Right cardiac atrium (tissue), 5 donors: ENCODE measurements around the gene WDR91. TPM values are rescaled to one million over a fixed set of nuclear protein-coding genes. Genes with fewer than 3 reads are reported as not detected.

Experiments used
- ATAC-seq, 2 donors: fragments of 200-7000 bp; cut with Tn5 transposase; one replicate each; pipeline versions ENCODE4 v1.8.0 to v1.9.1; 2020; ENCODE audit warnings: moderate library complexity in 2 of 2, mild to moderate bottlenecking in 1 of 2
- DNase-seq, 3 donors: peaks; one replicate each; pipeline ENCODE4 v3.0.0-alpha.2; 2020
- H3K27ac ChIP-seq: one replicate; pipeline ENCODE4 v1.5.1; 2013; ENCODE audit warnings: mild to moderate bottlenecking, low read length, control low read depth, moderate library complexity
- H3K27me3 ChIP-seq: one replicate; pipeline ENCODE4 v1.6.1; 2013; ENCODE audit not compliant: control insufficient read depth, insufficient read depth
- H3K4me1 ChIP-seq: one replicate; pipeline ENCODE4 v1.6.1; 2013; ENCODE audit warnings: low read length; ENCODE audit not compliant: control insufficient read depth, insufficient read depth
- H3K4me3 ChIP-seq: one replicate; pipeline ENCODE4 v1.5.1; 2013; ENCODE audit warnings: low read length, control low read depth
- H3K9me3 ChIP-seq: one replicate; pipeline ENCODE4 v1.6.1; 2013; ENCODE audit warnings: low read length; ENCODE audit not compliant: control insufficient read depth
- WGBS: extraction: QIAGEN DNeasy Blood & Tissue Kit; methylation state at CpG from one replicate; pipeline ENCODE4 v1.1.7; 2013; 5-methylcytosine and 5-hydroxymethylcytosine counted together
- intact Hi-C, 4 donors: fragments of 100-400 bp; cut with DNase I; formaldehyde crosslinking; loops; one replicate each; pipeline versions ENCODE4 v1.11.0 to v1.14.0; 2022 to 2023
- polyA plus RNA-seq: library from polyadenylated mRNA; stranded (reverse); fragments of 200-250 nt; gene quantifications from one replicate; pipeline ENCODE4 v1.2.3, GENCODE V29; 2013
- total RNA-seq, 4 donors: library from RNA; stranded (reverse); fragmentation: NEBNext Ultra II Directional; extraction: Animal tissue kit (Norgen Biotek cat#: 25700); gene quantifications; one replicate each; pipeline ENCODE4 v1.2.1, GENCODE V29; 2021
- donor health status: healthy with polysubstance abuse.
- donor health status: DM: no; HTN: yes; CAD: no.
- donor health status: DM: no; HTN: no; CAD: no.
- donor health status: DM: no; HTN: yes; CAD: no; lungs with severe emphysema.
- donor health status: DM: yes; HTN: yes; CAD: no.

WDR91 gene
- total and polyA plus RNA-seq, 5 donors = 4.0 to 11.1 (median 8.7) TPM

- Histone ChIP-seq H3K4me3 (no peak overlapping the region), H3K27ac (peak overlapping the region; percentile 14), H3K4me1 (peaks cover 27% of the 10 kb centered on the region), H3K27me3 (no peaks in the 10 kb centered on the region), H3K9me3 (no peaks in the 10 kb centered on the region)
- WGBS = 47% methylated on average over 6 of the region's 6 CpGs
- peak in 1 of 3 donors; percentile 63 for DNase-seq
- peak; percentile 59 to 76 for ATAC-seq
- intact Hi-C loops = no loop called here
Observed at GRCh38 chr7:135158874-135159273, 52.5 kb downstream of the WDR91 start.

GRCh38 chr7:135158141-135158655 is 53.1 kb downstream of the WDR91 start:
- DNase-seq (no peak), ATAC-seq (peak in 1 of 2 donors; percentile 5)
- peaks cover 27% of the 10 kb centered on the region for H3K4me1 ChIP-seq
- no peaks in the 10 kb centered on the region for H3K27me3 ChIP-seq
- no peak overlapping the region for H3K4me3 ChIP-seq
- intact Hi-C loops = no loop called here
- no peaks in the 10 kb centered on the region for H3K9me3 ChIP-seq
- 96% methylated on average over 1 of the region's 1 CpG for WGBS
- H3K27ac ChIP-seq = peak overlapping the region; percentile 14

- H3K4me3 ChIP-seq = no peak overlapping the region
- intact Hi-C loops = no loop called here
- no peaks in the 10 kb centered on the region for H3K9me3 ChIP-seq
- no peak for DNase-seq
- no peak overlapping the region for H3K27ac ChIP-seq
- 88% methylated on average over 1 of the region's 1 CpG for WGBS
- H3K4me1 ChIP-seq = peaks cover 26% of the 10 kb centered on the region
- no peak for ATAC-seq
- no peaks in the 10 kb centered on the region for H3K27me3 ChIP-seq
Observed at GRCh38 chr7:135156290-135156689, 55.0 kb downstream of the WDR91 start.

GRCh38 chr7:135154734-135155133 is 56.6 kb downstream of the WDR91 start:
- Histone ChIP-seq H3K27ac (no peak overlapping the region), H3K27me3 (no peaks in the 10 kb centered on the region), H3K4me1 (peaks cover 23% of the 10 kb centered on the region), H3K9me3 (no peaks in the 10 kb centered on the region), H3K4me3 (no peak overlapping the region)
- intact Hi-C loops = no loop called here
- WGBS = 94% methylated on average over 1 of the region's 1 CpG
- no peak for DNase-seq
- ATAC-seq = no peak

GRCh38 chr7:135152442-135152841 is 58.9 kb downstream of the WDR91 start:
- WGBS = 45% methylated on average over 1 of the region's 1 CpG
- DNase-seq (no peak), ATAC-seq (no peak)
- Histone ChIP-seq H3K27ac (no peak overlapping the region), H3K4me3 (no peak overlapping the region), H3K27me3 (no peaks in the 10 kb centered on the region), H3K4me1 (peaks cover 8% of the 10 kb centered on the region), H3K9me3 (no peaks in the 10 kb centered on the region)
- intact Hi-C loops = no loop called here

GRCh38 chr7:135151533-135151932 is 59.8 kb downstream of the WDR91 start:
- ATAC-seq (peak; percentile 11 to 28), DNase-seq (no peak)
- Histone ChIP-seq H3K9me3 (no peaks in the 10 kb centered on the region), H3K4me3 (no peak overlapping the region), H3K4me1 (peaks cover 6% of the 10 kb centered on the region), H3K27me3 (no peaks in the 10 kb centered on the region), H3K27ac (peak overlapping the region; percentile 55)
- intact Hi-C loops = no loop called here
- 68% methylated on average over 6 of the region's 6 CpGs for WGBS

GRCh38 chr7:135151132-135151531 is 60.2 kb downstream of the WDR91 start:
- Histone ChIP-seq H3K4me1 (peaks cover 6% of the 10 kb centered on the region), H3K27me3 (no peaks in the 10 kb centered on the region), H3K27ac (peak overlapping the region; percentile 50), H3K9me3 (no peaks in the 10 kb centered on the region), H3K4me3 (peak overlapping the region; percentile 35)
- intact Hi-C loops = no loop called here
- peak in 1 of 2 donors; percentile 58 for ATAC-seq
- 79% methylated on average over 2 of the region's 2 CpGs for WGBS
- no peak for DNase-seq

- Histone ChIP-seq H3K4me3 (peak overlapping the region; percentile 35), H3K4me1 (peaks cover 6% of the 10 kb centered on the region), H3K9me3 (no peaks in the 10 kb centered on the region), H3K27ac (peak overlapping the region; percentile 70), H3K27me3 (no peaks in the 10 kb centered on the region)
- 43% methylated on average over 8 of the region's 8 CpGs for WGBS
- intact Hi-C loops = no loop called here
- ATAC-seq (peak in 1 of 2 donors; percentile 10), DNase-seq (peak in 1 of 3 donors; percentile 50)
Observed at GRCh38 chr7:135150072-135150782, 61.1 kb downstream of the WDR91 start.

GRCh38 chr7:135147899-135148721 is 63.2 kb downstream of the WDR91 start, which contains the start of gene TMEM140:
TSS of gene TMEM140 (plus strand) at chr7:135148072. CDS start at chr7:135164442, 16,370 bp downstream.
- Histone ChIP-seq H3K4me3 (peak within 1 kb of the TSS; percentile 75), H3K27me3 (no peaks in the 10 kb centered on the region), H3K4me1 (peaks cover 11% of the 10 kb centered on the region), H3K9me3 (no peaks in the 10 kb centered on the region), H3K27ac (peak within 1 kb of the TSS; percentile 97)
- 26% methylated on average over 13 of the region's 13 CpGs for WGBS
- ATAC-seq (peak; percentile 74 to 80), DNase-seq (peak in 2 of 3 donors; percentile 62 to 65)
- intact Hi-C loops = no loop called here

GRCh38 chr7:135147341-135147898 is 63.9 kb downstream of the WDR91 start:
- Histone ChIP-seq H3K4me3 (peak overlapping the region; percentile 75), H3K27ac (peak overlapping the region; percentile 97), H3K9me3 (no peaks in the 10 kb centered on the region), H3K4me1 (peaks cover 11% of the 10 kb centered on the region), H3K27me3 (no peaks in the 10 kb centered on the region)
- DNase-seq (no peak), ATAC-seq (peak; percentile 58 to 67)
- 17% methylated on average over 6 of the region's 6 CpGs for WGBS
- intact Hi-C loops = no loop called here
